Fibroblast of mammary gland (primary cell): ENCODE data around the gene CCNI2.

ENCODE experiments used
- DNase-seq: peaks from one replicate; pipeline ENCODE4 v3.0.0-alpha.2; 2010; ENCODE audit warnings: low read depth
- H3K4me3 ChIP-seq: 2 replicates; pipeline ENCODE4 v1.5.1; 2011; ENCODE audit warnings: low read depth, mild to moderate bottlenecking, low read length, moderate library complexity; ENCODE audit not compliant: control insufficient read depth
- CTCF ChIP-seq: conservative IDR thresholded peaks from 2 replicates; pipeline ENCODE4 v1.5.1; 2011; ENCODE audit warnings: low read depth, low read length, inconsistent platforms; ENCODE audit not compliant: control insufficient read depth, insufficient read depth

Gene CCNI2

GRCh38 chr5:132729896-132730295 lies 17.3 kb upstream of the CCNI2 start:
- H3K4me3 ChIP-seq = no peak overlapping the region
- DNase-seq = no peak

DNA sequence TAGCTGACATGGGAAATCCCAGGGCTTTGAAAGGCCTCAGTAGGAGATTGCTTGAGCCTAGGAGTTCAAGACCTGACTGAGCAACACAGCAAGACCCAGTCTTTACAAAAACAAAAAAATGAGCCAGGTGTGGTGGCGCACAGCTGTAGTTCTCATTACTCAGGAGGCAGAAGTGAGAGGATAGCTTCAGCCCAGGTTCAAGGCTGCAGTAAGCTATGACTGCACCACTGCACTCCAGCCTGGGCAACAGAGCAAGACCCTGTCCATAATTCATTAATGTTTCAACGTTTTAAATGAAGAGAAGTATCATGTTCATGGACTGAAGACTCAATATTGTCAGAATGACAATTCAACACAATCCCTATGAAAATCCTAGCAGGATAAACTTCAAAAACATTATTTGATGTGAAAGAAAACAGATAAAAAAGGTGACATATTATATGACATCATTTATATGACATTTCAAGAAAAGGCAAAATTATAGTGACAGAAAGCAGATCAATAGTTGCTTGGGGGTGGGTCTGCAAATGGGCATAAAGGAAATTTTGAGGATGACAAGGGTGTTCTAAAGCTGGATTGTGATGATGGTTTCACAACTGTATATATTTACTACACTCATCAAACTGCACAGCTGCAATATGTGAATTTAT lies 13.6 kb upstream of the CCNI2 start:
- TF ChIP-seq CTCF = no peak
- H3K4me3 ChIP-seq = no peak overlapping the region
- DNase-seq = no peak

More at GRCh38 chr5:132729896-132730295, 17.3 kb upstream of the CCNI2 start:
- TF ChIP-seq CTCF = no peak

DNA sequence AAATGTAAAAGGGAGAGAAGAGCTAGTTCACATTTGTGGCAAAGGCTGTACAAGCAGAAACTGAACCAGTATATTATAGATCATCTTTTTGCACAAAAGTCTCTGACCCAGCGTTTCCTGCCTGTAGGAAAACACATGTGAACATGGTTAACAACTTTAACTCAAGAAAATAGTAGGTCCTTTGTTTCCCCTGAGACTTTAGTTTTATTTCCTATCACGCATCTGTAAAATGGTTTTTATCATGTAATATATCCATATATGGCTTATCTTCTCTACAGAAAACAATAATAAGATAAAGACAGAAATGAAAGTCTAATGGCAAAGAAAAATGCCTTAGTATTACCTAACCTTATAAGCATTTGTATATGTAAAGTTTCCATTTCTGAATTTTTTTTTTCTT lies 12.5 kb upstream of the CCNI2 start:
- no peak for DNase-seq
- no peak for TF ChIP-seq CTCF
- H3K4me3 ChIP-seq = no peak overlapping the region

GRCh38 chr5:132736853-132737833 lies 10.1 kb upstream of the CCNI2 start, which contains the start of gene KIF3A:
KIF3A (minus strand) TSS chr5:132737546; CDS start chr5:132737419, 127 bp downstream.
- no peak for TF ChIP-seq CTCF

GRCh38 chr5:132737982-132738681 lies 9.1 kb upstream of the CCNI2 start:
- TF ChIP-seq CTCF = no peak
- H3K4me3 ChIP-seq = peak overlapping the region; percentile 85
- DNase-seq = no peak

More at GRCh38 chr5:132736853-132737833, 10.1 kb upstream of the CCNI2 start, which contains the start of gene KIF3A:
- H3K4me3 ChIP-seq = peak within 1 kb of the TSS; percentile 85
- peak; percentile 92 for DNase-seq

DNA sequence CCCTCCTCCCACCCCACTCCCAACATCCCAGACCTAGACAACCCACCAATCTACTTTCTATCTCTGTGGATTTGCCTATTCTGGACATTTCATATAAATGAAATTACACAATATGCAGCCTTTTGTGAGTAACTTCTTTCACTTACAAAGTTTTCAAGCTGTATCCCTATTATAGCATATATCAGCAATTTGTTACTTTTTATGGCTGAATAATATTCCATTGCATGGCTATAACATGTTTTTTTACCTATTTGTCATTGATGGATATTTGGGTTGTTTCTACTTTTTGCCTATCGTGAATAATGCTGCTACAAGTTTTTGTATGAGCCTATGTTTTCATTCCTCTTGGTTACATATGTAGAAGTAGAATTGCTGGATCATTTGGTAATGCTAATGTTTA lies 8.0 kb upstream of the CCNI2 start:
- DNase-seq = no peak
- no peak for TF ChIP-seq CTCF
- no peak overlapping the region for H3K4me3 ChIP-seq
